H1 (cell line): ENCODE data around the gene GMPPA.

Experiments
- POLR2A ChIP-seq, 2 experiments: IDR thresholded peaks; 1 replicate in 1 of 2; 2 replicates in 1 of 2; pipeline ENCODE4 v1.6.1; 2011; ENCODE audit warnings: low read depth in 2 of 2, low read length in 2 of 2, mild to moderate bottlenecking in 2 of 2; ENCODE audit errors: control extremely low read depth in 1 of 2
- POLR2AphosphoS5 ChIP-seq: IDR thresholded peaks from 2 replicates; pipeline ENCODE4 v1.6.1; 2011; ENCODE audit warnings: low read depth, low read length
- TF ChIP-seq, protein P1 (sequence below): IDR thresholded peaks from 2 replicates; pipeline ENCODE4 v1.6.1; 2012; ENCODE audit warnings: inconsistent platforms

DNA sequence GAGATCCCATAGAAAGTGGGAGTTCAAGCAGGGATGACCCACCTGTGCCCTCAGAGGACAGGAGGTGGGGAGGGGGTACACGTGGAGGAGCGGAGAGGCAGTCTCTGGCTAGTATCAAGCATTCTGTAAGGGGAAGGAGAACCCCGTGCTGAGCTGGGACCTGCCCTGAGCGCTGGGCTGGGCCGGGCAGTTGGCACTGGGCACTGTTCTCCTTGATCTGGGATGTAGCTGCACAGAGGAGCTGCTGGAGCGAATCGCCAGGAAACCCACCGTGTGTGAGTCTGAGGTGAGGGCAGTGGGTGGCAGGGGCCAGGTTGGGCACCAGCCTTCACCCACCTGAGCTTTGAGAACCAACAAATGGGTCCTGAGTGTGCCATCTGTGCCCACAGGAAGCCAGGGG is 19.8 kb upstream of the GMPPA start:
- TF ChIP-seq, protein P1, sequence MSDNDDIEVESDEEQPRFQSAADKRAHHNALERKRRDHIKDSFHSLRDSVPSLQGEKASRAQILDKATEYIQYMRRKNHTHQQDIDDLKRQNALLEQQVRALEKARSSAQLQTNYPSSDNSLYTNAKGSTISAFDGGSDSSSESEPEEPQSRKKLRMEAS, result no peak
- TF ChIP-seq POLR2A (IDR thresholded peaks at IDR 0.05; ENCODE audit: control extremely low read depth in 1 of 2, low read depth in 2 of 2, low read length in 2 of 2) (no peak), POLR2AphosphoS5 (no peak)
